HepG2 (cell line): ENCODE results near the gene LY6G5B. TPM values are rescaled to one million over a fixed set of nuclear protein-coding genes. Genes with fewer than 3 reads are reported as not detected.
A peak's percentile ranks its signal among the peaks of the same experiment; 100 is the strongest.

Experiments
- CEBPZ ChIP-seq: IDR thresholded peaks from 2 replicates; pipeline ENCODE4 v1.6.1; 2012; ENCODE audit warnings: low read length, improper control_type of control experiment
- CERS6 ChIP-seq: sonication (generic); formaldehyde crosslinking; IDR thresholded peaks from 2 replicates; pipeline ENCODE4 v1.5.0; 2020; ENCODE audit warnings: missing genetic modification reagents
- DRAP1 ChIP-seq: IDR thresholded peaks from 2 replicates; pipeline ENCODE4 v1.6.1; 2016; ENCODE audit warnings: missing genetic modification reagents, missing compliant biosample characterization
- EEA1 ChIP-seq: sonication (generic); formaldehyde crosslinking; IDR thresholded peaks from 2 replicates; pipeline ENCODE4 v1.5.1; 2020; ENCODE audit warnings: mild to moderate bottlenecking, missing genetic modification reagents, borderline replicate concordance
- FOXA3 ChIP-seq: IDR thresholded peaks from 2 replicates; pipeline ENCODE4 v1.6.1; 2016; ENCODE audit warnings: missing genetic modification reagents, missing compliant biosample characterization
- IRF2 ChIP-seq: IDR thresholded peaks from 2 replicates; pipeline ENCODE4 v1.6.1; 2018; ENCODE audit warnings: missing genetic modification reagents, missing compliant biosample characterization
- IRX3 ChIP-seq: sonication (generic); formaldehyde crosslinking; IDR thresholded peaks from 2 replicates; pipeline ENCODE4 v1.8.1; 2023; ENCODE audit warnings: mild to moderate bottlenecking, low read depth, missing genetic modification reagents, borderline replicate concordance
- KDM2A ChIP-seq: sonication (generic); formaldehyde crosslinking; IDR thresholded peaks from 2 replicates; pipeline ENCODE4 v1.4.0; 2020; ENCODE audit warnings: low read depth, missing genetic modification reagents, borderline replicate concordance
- NPAS2 ChIP-seq: sonication (generic); formaldehyde crosslinking; IDR thresholded peaks from 2 replicates; pipeline ENCODE4 v1.8.0; 2022; ENCODE audit warnings: mild to moderate bottlenecking, missing genetic modification reagents, borderline replicate concordance
- PAXIP1 ChIP-seq: sonication (generic); formaldehyde crosslinking; conservative IDR thresholded peaks from 2 replicates; pipeline ENCODE4 v1.4.0; 2020; ENCODE audit warnings: mild to moderate bottlenecking, missing genetic modification reagents, moderate library complexity
- SALL2 ChIP-seq: sonication (generic); formaldehyde crosslinking; IDR thresholded peaks from 2 replicates; pipeline ENCODE4 v1.8.1; 2023; ENCODE audit warnings: mild to moderate bottlenecking, missing genetic modification reagents, inconsistent platforms
- ZNF234 ChIP-seq: sonication (generic); formaldehyde crosslinking; conservative IDR thresholded peaks from 2 replicates; pipeline ENCODE4 v1.5.1; 2020; ENCODE audit warnings: mild to moderate bottlenecking, missing genetic modification reagents
- ZNF275 ChIP-seq: sonication (generic); formaldehyde crosslinking; IDR thresholded peaks from 2 replicates; pipeline ENCODE4 v1.8.0; 2022; ENCODE audit warnings: missing genetic modification reagents, mild to moderate bottlenecking, inconsistent platforms, borderline replicate concordance
- ZNF331 ChIP-seq: sonication (generic); formaldehyde crosslinking; IDR thresholded peaks from 2 replicates; pipeline ENCODE4 v1.4.0; 2020; ENCODE audit warnings: missing genetic modification reagents
- ZNF337 ChIP-seq: sonication (generic); formaldehyde crosslinking; IDR thresholded peaks from 2 replicates; pipeline ENCODE4 v1.5.1; 2020; ENCODE audit warnings: missing genetic modification reagents, low read depth, mild to moderate bottlenecking, borderline replicate concordance
- ZNF792 ChIP-seq: IDR thresholded peaks from 2 replicates; pipeline ENCODE4 v1.6.1; 2016
- polyA plus RNA-seq, 8 experiments: library from polyadenylated mRNA; depleted of rRNA in 3 of 8; stranded (reverse) in 7 of 8; unstranded in 1 of 8; fragments of >200 nt; fragmentation: Illumina TruSeq in 4 of 8; extraction: Trizol in 4 of 8; gene quantifications; 2 replicates each; pipeline versions ENCODE4 v1.2.1 to v1.2.3, GENCODE V29; 2011 to 2016; ENCODE audit warnings: low read depth in 4 of 8, missing spikeins in 1 of 8, mixed read lengths in 1 of 8; ENCODE audit not compliant: insufficient read depth in 1 of 8
- total RNA-seq, 5 experiments: library from RNA; depleted of rRNA; stranded (reverse); fragments of >200 nt; fragmentation: Illumina TruSeq; extraction: Trizol; gene quantifications; 2 replicates each; pipeline ENCODE4 v1.2.3, GENCODE V29; 2016; ENCODE audit warnings: low read depth in 1 of 5
- TF ChIP-seq, protein P1 (sequence below): sonication (generic); formaldehyde crosslinking; IDR thresholded peaks from 2 replicates; pipeline ENCODE4 v1.4.0; 2020; ENCODE audit warnings: missing genetic modification reagents; ENCODE audit errors: not compliant biosample characterization

LY6G5B gene
- total and polyA plus RNA-seq, 2 of the 13 experiments (the other 11 are each of a cell fraction or from before 2014, with no cell fraction given), result 7.8 to 15.7 TPM

GRCh38 chr6:31702819-31703716 is 33.3 kb downstream of the LY6G5B start, which contains the start of gene ABHD16A (continued):
- TF ChIP-seq FOXA3 (CRISPR knock-in tag) (peak; percentile 70), KDM2A (CRISPR knock-in tag) (peak; percentile 89), IRF2 (CRISPR knock-in tag) (peak; percentile 81), EEA1 (CRISPR knock-in tag) (peak; percentile 54; the same call in 1 of the 2 replicates), IRX3 (CRISPR knock-in tag) (peak; percentile 74; the same call in 1 of the 2 replicates), ZNF331 (CRISPR knock-in tag) (peak; percentile 91), NPAS2 (CRISPR knock-in tag) (no peak), SALL2 (CRISPR knock-in tag) (peak; percentile 52; the same call in 1 of the 2 replicates), ZNF275 (CRISPR knock-in tag) (0 out of 2 replicates have a peak, but pooled peaks have one; percentile 31), CEBPZ (no peak), ZNF234 (CRISPR knock-in tag) (peak; percentile 90), DRAP1 (CRISPR knock-in tag) (peak; percentile 92), PAXIP1 (CRISPR knock-in tag) (peak; percentile 80), ZNF792 (0 out of 2 replicates have a peak, but pooled peaks have one; percentile 32), CERS6 (CRISPR knock-in tag) (no peak), ZNF337 (CRISPR knock-in tag) (no peak)
- TF ChIP-seq, protein P1, sequence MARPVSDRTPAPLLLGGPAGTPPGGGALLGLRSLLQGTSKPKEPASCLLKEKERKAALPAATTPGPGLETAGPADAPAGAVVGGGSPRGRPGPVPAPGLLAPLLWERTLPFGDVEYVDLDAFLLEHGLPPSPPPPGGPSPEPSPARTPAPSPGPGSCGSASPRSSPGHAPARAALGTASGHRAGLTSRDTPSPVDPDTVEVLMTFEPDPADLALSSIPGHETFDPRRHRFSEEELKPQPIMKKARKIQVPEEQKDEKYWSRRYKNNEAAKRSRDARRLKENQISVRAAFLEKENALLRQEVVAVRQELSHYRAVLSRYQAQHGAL (CRISPR knock-in tag), result peak; percentile 41
